ENCODE results near the gene RRP1. TPM values are rescaled to one million over a fixed set of nuclear protein-coding genes. Genes with fewer than 3 reads are reported as not detected.

RRP1 gene
- total RNA-seq, 1 donor from 2014 or later: 30.9 TPM

- no peak for TF ChIP-seq CTCF (IDR thresholded peaks at IDR 0.05; ENCODE audit: unreplicated experiment)
- Mint-ChIP-seq H3K9me3 (ENCODE audit: low read depth) (no peaks in the 10 kb centered on the region), H3K4me3 (ENCODE audit: low read depth) (no peak overlapping the region), H3K27ac (no peak overlapping the region), H3K4me1 (ENCODE audit: low read depth) (no peaks in the 10 kb centered on the region), H3K36me3 (ENCODE audit: insufficient read depth) (peaks cover 12% of the 10 kb centered on the region), H3K27me3 (no peaks in the 10 kb centered on the region)
- no peak for DNase-seq (ENCODE audit: low spot score, unreplicated experiment)
These were observed 11.2 kb downstream of the RRP1 start for GRCh38 chr21:43800566-43800965.

- H3K4me3 Mint-ChIP-seq (ENCODE audit: low read depth): no peak overlapping the region
- DNase-seq (ENCODE audit: low spot score, unreplicated experiment): no peak
- H3K36me3 Mint-ChIP-seq (ENCODE audit: insufficient read depth): peaks cover 14% of the 10 kb centered on the region
- H3K9me3 Mint-ChIP-seq (ENCODE audit: low read depth): no peaks in the 10 kb centered on the region
- no peaks in the 10 kb centered on the region for H3K4me1 Mint-ChIP-seq (ENCODE audit: low read depth)
- no peak overlapping the region for H3K27ac Mint-ChIP-seq
- TF ChIP-seq CTCF (IDR thresholded peaks at IDR 0.05; ENCODE audit: unreplicated experiment): no peak
- H3K27me3 Mint-ChIP-seq: no peaks in the 10 kb centered on the region
These were observed 11.8 kb downstream of the RRP1 start for GRCh38 chr21:43801006-43801783.

GRCh38 chr21:43802713-43803313, 13.4 kb downstream of the RRP1 start:
- no peak for DNase-seq (ENCODE audit: low spot score, unreplicated experiment)
- no peak overlapping the region for H3K4me3 Mint-ChIP-seq (ENCODE audit: low read depth)
- H3K9me3 Mint-ChIP-seq (ENCODE audit: low read depth): no peaks in the 10 kb centered on the region
- peaks cover 12% of the 10 kb centered on the region for H3K36me3 Mint-ChIP-seq (ENCODE audit: insufficient read depth)
- no peak for TF ChIP-seq CTCF (IDR thresholded peaks at IDR 0.05; ENCODE audit: unreplicated experiment)
- H3K4me1 Mint-ChIP-seq (ENCODE audit: low read depth): no peaks in the 10 kb centered on the region
- no peaks in the 10 kb centered on the region for H3K27me3 Mint-ChIP-seq
- no peak overlapping the region for H3K27ac Mint-ChIP-seq

- TF ChIP-seq CTCF (IDR thresholded peaks at IDR 0.05; ENCODE audit: unreplicated experiment): no peak
- Mint-ChIP-seq H3K4me1 (ENCODE audit: low read depth) (no peaks in the 10 kb centered on the region), H3K27ac (no peak overlapping the region), H3K4me3 (ENCODE audit: low read depth) (no peak overlapping the region), H3K27me3 (no peaks in the 10 kb centered on the region), H3K9me3 (ENCODE audit: low read depth) (no peaks in the 10 kb centered on the region), H3K36me3 (ENCODE audit: insufficient read depth) (peaks cover 8% of the 10 kb centered on the region)
- no peak for DNase-seq (ENCODE audit: low spot score, unreplicated experiment)
These were observed 14.4 kb downstream of the RRP1 start for GRCh38 chr21:43803558-43804300.

GRCh38 chr21:43805275-43805800, 16.0 kb downstream of the RRP1 start:
- Mint-ChIP-seq H3K4me3 (ENCODE audit: low read depth) (no peak overlapping the region), H3K27me3 (no peaks in the 10 kb centered on the region), H3K36me3 (ENCODE audit: insufficient read depth) (peaks cover 7% of the 10 kb centered on the region), H3K4me1 (ENCODE audit: low read depth) (no peaks in the 10 kb centered on the region), H3K27ac (no peak overlapping the region), H3K9me3 (ENCODE audit: low read depth) (no peaks in the 10 kb centered on the region)
- TF ChIP-seq CTCF (IDR thresholded peaks at IDR 0.05; ENCODE audit: unreplicated experiment): no peak
- DNase-seq (ENCODE audit: low spot score, unreplicated experiment): no peak
